ENCODE results near the gene FAM236C. TPM values are rescaled to one million over a fixed set of nuclear protein-coding genes. Genes with fewer than 3 reads are reported as not detected.
"Not testable (repeated sequence)": the region's sequence is repeated elsewhere in the genome, so short reads cannot be mapped to it uniquely, and the experiment has no call there.

Gene FAM236C
- polyA plus RNA-seq, 1 donor = not detected

DNA sequence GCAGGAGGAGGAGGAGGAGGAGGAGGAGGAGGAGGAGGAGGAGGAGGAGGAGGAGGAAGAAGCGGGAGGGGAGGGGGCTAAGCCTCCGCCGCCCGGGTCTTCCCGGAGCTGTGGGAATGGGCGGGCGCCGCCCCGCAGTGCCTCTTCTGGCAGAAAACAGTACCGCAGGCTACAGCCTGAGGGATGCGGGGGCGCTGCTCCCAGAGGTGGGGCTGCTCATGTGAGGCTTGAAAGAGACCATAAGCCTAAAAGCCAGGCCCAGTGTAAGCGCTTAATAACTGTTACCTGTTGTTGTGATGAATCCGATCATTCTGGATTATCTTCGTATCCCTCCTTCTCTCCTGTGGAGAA, 31.4 kb downstream of the FAM236C start, which contains the start of gene DMRTC1:
DMRTC1 (minus strand) TSS at position 19 of the 351 bp plus-strand sequence. CDS start 68,143 bp downstream, outside the sequence.
- WGBS (ENCODE audit: insufficient coverage, low lambda C conversion rate) = no CpG with 5 or more reads among the region's 15 CpGs

DNA sequence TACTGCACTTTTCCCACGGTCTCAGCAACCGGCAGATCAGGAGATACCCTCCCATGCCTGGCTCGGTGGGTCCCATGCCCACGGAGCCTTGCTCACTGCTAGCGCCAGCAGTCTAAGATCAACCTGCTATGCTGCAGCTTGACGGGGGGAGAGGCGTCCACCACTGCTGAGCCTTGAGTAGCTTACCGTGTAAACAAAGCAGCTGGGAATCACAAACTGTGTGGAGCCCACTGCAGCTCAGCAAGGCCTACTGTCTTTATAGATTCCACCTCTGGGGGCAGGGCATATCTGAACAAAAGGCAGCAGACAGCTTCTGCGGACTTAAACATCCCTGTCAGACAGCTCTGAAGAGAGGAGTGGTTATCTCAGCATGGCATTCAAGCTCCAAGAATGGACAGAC, 47.6 kb downstream of the FAM236C start:
- not testable (repeated sequence) for H3K36me3 ChIP-seq (ENCODE audit: control insufficient read depth, insufficient read depth, low read length); DNase-seq; H3K27ac ChIP-seq (ENCODE audit: low read length); H3K9me3 ChIP-seq (ENCODE audit: control insufficient read depth, low read depth, low read length); H3K4me3 ChIP-seq (ENCODE audit: low read length); H3K4me1 ChIP-seq (ENCODE audit: control insufficient read depth, insufficient read depth, low read length); H3K27me3 ChIP-seq (ENCODE audit: control insufficient read depth, insufficient read depth, low read length)
- WGBS (ENCODE audit: insufficient coverage, low lambda C conversion rate) = no CpG with 5 or more reads among the region's 9 CpGs

More for the DNA sequence above, 31.4 kb downstream of the FAM236C start, which contains the start of gene DMRTC1:
- DNase-seq; H3K9me3 ChIP-seq (ENCODE audit: control insufficient read depth, low read depth, low read length); H3K27me3 ChIP-seq (ENCODE audit: control insufficient read depth, insufficient read depth, low read length); H3K36me3 ChIP-seq (ENCODE audit: control insufficient read depth, insufficient read depth, low read length); H3K27ac ChIP-seq (ENCODE audit: low read length); H3K4me1 ChIP-seq (ENCODE audit: control insufficient read depth, insufficient read depth, low read length); H3K4me3 ChIP-seq (ENCODE audit: low read length): not testable (repeated sequence)

Other genes starting within 250 kb of the FAM236C start
- gene PHKA1, start 198.3 kb upstream of the FAM236C start, polyA plus RNA-seq = 0.67 TPM
- 1.5 TPM for gene DMRTC1B, start 135.7 kb upstream of the FAM236C start, polyA plus RNA-seq
- not detected for gene FAM236B, start 130.0 kb upstream of the FAM236C start, polyA plus RNA-seq
- gene FAM236D, start 104.4 kb upstream of the FAM236C start, polyA plus RNA-seq = not detected
- gene FAM236A, start 25.6 kb downstream of the FAM236C start, polyA plus RNA-seq = not detected
- not detected for gene DMRTC1, start 31.2 kb downstream of the FAM236C start, polyA plus RNA-seq
- gene PABPC1L2B, start 90.3 kb downstream of the FAM236C start, polyA plus RNA-seq = 0.04 TPM
- 0.06 TPM for gene PABPC1L2A, start 166.9 kb downstream of the FAM236C start, polyA plus RNA-seq